ENCODE results near the gene FAHD1. TPM values are rescaled to one million over a fixed set of nuclear protein-coding genes. Genes with fewer than 3 reads are reported as not detected.

Gene FAHD1
- total RNA-seq = 10 to 100 TPM; 25.5 to 96.5 (median 36.0) TPM
- long read RNA-seq, transcript FAHD1-203 (1 exons, 1,974 nt) = major isoform, 21 of 22 reads
- long read RNA-seq, partial matches to known transcripts = 0 of 22 reads
- long read RNA-seq, other reads (novel, unspliced or antisense) = 0 of 22 reads

- WGBS (ENCODE audit: insufficient coverage, low coverage, low lambda C conversion rate, missing lambda C conversion rate) = no CpG with 5 or more reads among the region's 104 CpGs
- Histone ChIP-seq H3K27me3 (no peaks in the 10 kb centered on the region), H3K4me3 (peak within 1 kb of the TSS; percentile 96 to 99 (median 98)), H3K36me3 (peaks cover 0 to 11% (median 6%) of the 10 kb centered on the region in 4 donors), H3K9me3 (no peaks in the 10 kb centered on the region), H3K27ac (peak within 1 kb of the TSS; percentile 67 to 86 (median 80)), H3K4me1 (peaks cover 0 to 66% (median 14%) of the 10 kb centered on the region in 4 donors)
- DNase-seq (peak; percentile 93 to 95 (median 95)), ATAC-seq (peak; percentile 69 to 80 (median 71))
- peak; percentile 26 for TF ChIP-seq POLR2A (IDR thresholded peaks at IDR 0.05)
- TF ChIP-seq CTCF (IDR thresholded peaks at IDR 0.05) = no peak
- intact Hi-C loops (cut with DNase I) = no loop called here
These were observed at the start of gene FAHD1, which contains the start of gene HAGH for GRCh38 chr16:1826691-1827573. FAHD1 (plus strand) TSS chr16:1827206; CDS start chr16:1827239, 33 bp downstream. HAGH (minus strand) TSS chr16:1826825; CDS start chr16:1826787, 38 bp downstream.

GRCh38 chr16:1777375-1778199 lies 49.4 kb upstream of the FAHD1 start:
- H3K27me3 ChIP-seq = no peaks in the 10 kb centered on the region
- H3K9me3 ChIP-seq = no peaks in the 10 kb centered on the region
- WGBS (ENCODE audit: insufficient coverage, low coverage, low lambda C conversion rate, missing lambda C conversion rate) = 77% methylated on average over 13 of the region's 36 CpGs
- no peak overlapping the region for H3K27ac ChIP-seq
- intact Hi-C loops (cut with DNase I) = loop anchor here in 1 of 2 donors (5.0 kb wide), 1 partner anchor 45 kb away; no protein-coding TSS in a partner anchor
- H3K4me3 ChIP-seq = no peak overlapping the region
- H3K4me1 ChIP-seq = peaks cover 0 to 41% (median 17%) of the 10 kb centered on the region in 4 donors
- H3K36me3 ChIP-seq = peaks cover 0 to 22% (median 4%) of the 10 kb centered on the region in 4 donors
- ATAC-seq (no peak), DNase-seq (peak in 2 of 3 donors; percentile 53)
- TF ChIP-seq CTCF (IDR thresholded peaks at IDR 0.05) (no peak), POLR2A (IDR thresholded peaks at IDR 0.05) (peak; percentile 2)

GRCh38 chr16:1778200-1779179 lies 48.5 kb upstream of the FAHD1 start:
- Histone ChIP-seq H3K4me3 (no peak overlapping the region), H3K4me1 (peaks cover 0 to 41% (median 17%) of the 10 kb centered on the region in 4 donors), H3K9me3 (no peaks in the 10 kb centered on the region), H3K27ac (no peak overlapping the region), H3K36me3 (peaks cover 0 to 22% (median 4%) of the 10 kb centered on the region in 4 donors), H3K27me3 (no peaks in the 10 kb centered on the region)
- TF ChIP-seq POLR2A (IDR thresholded peaks at IDR 0.05) (no peak), CTCF (IDR thresholded peaks at IDR 0.05) (no peak)
- 65% methylated on average over 3 of the region's 34 CpGs for WGBS (ENCODE audit: insufficient coverage, low coverage, low lambda C conversion rate, missing lambda C conversion rate)
- ATAC-seq = no peak
- intact Hi-C loops (cut with DNase I) = loop anchor here in 1 of 2 donors (5.0 kb wide), 1 partner anchor 44 kb away; no protein-coding TSS in a partner anchor
- DNase-seq = peak in 2 of 3 donors; percentile 51 to 54
